ENCODE measurements around the gene EGR2. TPM values are rescaled to one million over a fixed set of nuclear protein-coding genes. Genes with fewer than 3 reads are reported as not detected.

The EGR2 gene
- total and polyA plus RNA-seq, 7 experiments from 2014 or later = 0.15 to 14.2 (median 1.7) TPM; not detected in 1

DNA sequence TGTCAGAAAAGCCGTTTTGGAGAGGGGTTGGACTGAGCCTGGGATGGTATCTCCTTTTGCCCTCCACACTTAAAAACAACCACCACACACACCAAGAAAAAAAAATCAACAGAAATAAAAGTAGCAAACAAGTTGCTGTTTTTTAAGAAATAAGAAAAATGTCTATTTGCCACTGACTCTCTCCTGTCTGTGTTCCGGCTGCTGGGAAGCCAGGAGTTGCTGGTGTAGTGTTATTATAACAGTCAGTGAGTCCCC, 163 bp downstream of the EGR2 start:
- no peaks in the 10 kb centered on the region for H3K36me3 ChIP-seq (ENCODE audit: control insufficient read depth in 2 of 3, insufficient read depth in 3 of 3, low read length in 3 of 3)
- peak overlapping the region; percentile 86 to 99 (median 94) for H3K27ac Mint-ChIP-seq
- peaks cover 40 to 67% (median 54%) of the 10 kb centered on the region in 7 donors for H3K4me1 Mint-ChIP-seq
- POLR2A ChIA-PET = interaction anchor here (0.5 to 5.8 kb wide), 5 partner anchors 11 to 1065 kb away, joined by 3 to 80 read pairs (median 15); partner anchors contain the start of genes ADO and NRBF2
- peaks cover 3 to 7% of the 10 kb centered on the region in 2 donors for H3K27me3 ChIP-seq (ENCODE audit: control insufficient read depth in 2 of 2, insufficient read depth in 2 of 2, low read length in 2 of 2)
- ATAC-seq (no peak), DNase-seq (no peak)
- CTCF ChIA-PET = interaction anchor here (0.7 to 3.9 kb wide), 8 partner anchors 12 to 904 kb away, joined by 3 to 42 read pairs (median 8); partner anchors contain the start of gene ADO
- H3K9me3 Mint-ChIP-seq = peaks cover 0 to 2% (median 0%) of the 10 kb centered on the region in 11 donors
- H3K36me3 Mint-ChIP-seq = peaks cover 0 to 16% (median 0%) of the 10 kb centered on the region in 5 donors
- peaks cover 17 to 23% of the 10 kb centered on the region in 2 donors for H3K4me1 ChIP-seq (ENCODE audit: control insufficient read depth in 2 of 2, insufficient read depth in 2 of 2, low read length in 2 of 2)
- no peaks in the 10 kb centered on the region for H3K9me3 ChIP-seq (ENCODE audit: control insufficient read depth in 2 of 3, low read length in 3 of 3)
- peak overlapping the region; percentile 69 for H3K4me3 ChIP-seq (ENCODE audit: low read length)
- H3K27ac ChIP-seq (ENCODE audit: low read depth, low read length) = peak overlapping the region; percentile 76
- intact Hi-C loops (cut with micrococcal nuclease) = loop anchor here (1.0 to 10.0 kb wide), 27 partner anchors 12 to 948 kb away; partner anchors contain the start of genes ADO (in 2 of the 2), NRBF2 (in 2 of the 2) and RTKN2 (in 2 of the 2)
- peak overlapping the region; percentile 89 to 100 (median 98) for H3K4me3 Mint-ChIP-seq
- H3K27me3 Mint-ChIP-seq = peaks cover 24 to 68% (median 29%) of the 10 kb centered on the region in 5 donors

- CTCF ChIA-PET = interaction anchor here (0.7 to 3.9 kb wide), 6 partner anchors 11 to 287 kb away, joined by 3 to 21 read pairs (median 7); partner anchors contain the start of gene ADO
- Mint-ChIP-seq H3K4me1 (peaks cover 40 to 68% (median 58%) of the 10 kb centered on the region in 7 donors), H3K9me3 (peaks cover 0 to 2% (median 0%) of the 10 kb centered on the region in 11 donors), H3K36me3 (peaks cover 0 to 20% (median 0%) of the 10 kb centered on the region in 5 donors), H3K27ac (peak overlapping the region; percentile 86 to 99 (median 94)), H3K27me3 (peaks cover 19 to 64% (median 24%) of the 10 kb centered on the region in 5 donors), H3K4me3 (peak overlapping the region; percentile 89 to 100 (median 98))
- Histone ChIP-seq H3K36me3 (ENCODE audit: control insufficient read depth in 2 of 3, insufficient read depth in 3 of 3, low read length in 3 of 3) (no peaks in the 10 kb centered on the region), H3K4me1 (ENCODE audit: control insufficient read depth in 2 of 2, insufficient read depth in 2 of 2, low read length in 2 of 2) (peaks cover 17 to 23% of the 10 kb centered on the region in 2 donors), H3K27me3 (ENCODE audit: control insufficient read depth in 2 of 2, insufficient read depth in 2 of 2, low read length in 2 of 2) (peaks cover 3 to 7% of the 10 kb centered on the region in 2 donors), H3K9me3 (ENCODE audit: control insufficient read depth in 2 of 3, low read length in 3 of 3) (no peaks in the 10 kb centered on the region), H3K4me3 (ENCODE audit: low read length) (peak overlapping the region; percentile 69), H3K27ac (ENCODE audit: low read depth, low read length) (peak overlapping the region; percentile 76)
- intact Hi-C loops (cut with micrococcal nuclease) = loop anchor here (1.0 to 10.0 kb wide), 27 partner anchors 11 to 947 kb away; partner anchors contain the start of genes ADO (in 2 of the 2), NRBF2 (in 2 of the 2) and RTKN2 (in 2 of the 2)
- POLR2A ChIA-PET = interaction anchor here (1.2 to 5.8 kb wide), 5 partner anchors 11 to 317 kb away, joined by 3 to 80 read pairs (median 15); partner anchors contain the start of genes ADO and NRBF2
- ATAC-seq (no peak), DNase-seq (peak in 8 of 9 donors; percentile 10 to 52 (median 30))
These were observed 638 bp downstream of the EGR2 start for GRCh38 chr10:62815381-62816075.

DNA sequence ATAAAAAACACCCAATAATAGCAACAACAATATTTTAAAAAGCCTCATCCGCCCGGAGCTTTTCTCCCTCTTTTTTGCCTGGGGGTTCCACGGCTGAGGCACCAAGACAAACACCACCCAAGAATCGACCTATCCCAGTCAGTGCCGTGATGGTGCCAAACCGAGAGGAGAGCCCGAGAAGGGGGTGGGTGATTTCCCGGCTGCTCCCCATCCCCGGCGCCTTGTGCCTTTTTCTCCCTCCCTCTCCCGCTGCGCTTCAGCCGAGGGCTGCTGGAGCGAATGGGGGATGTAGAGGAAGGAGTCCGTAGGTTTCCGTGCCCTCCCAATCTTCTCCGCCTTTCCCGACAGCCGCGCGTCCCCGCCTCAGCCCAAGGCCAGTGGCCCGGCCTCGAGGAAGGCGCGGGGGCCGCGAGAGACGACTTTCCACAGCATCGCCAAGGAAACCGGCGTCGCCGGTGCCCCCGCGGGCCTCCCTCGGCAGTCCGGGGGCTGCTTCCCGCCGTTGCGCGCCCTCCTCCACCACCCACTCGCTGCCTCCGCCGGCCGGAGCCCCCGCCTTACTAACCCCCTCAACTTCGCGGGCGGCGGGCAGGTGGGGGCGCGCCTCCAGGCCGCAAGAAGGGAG, 1.3 kb downstream of the EGR2 start:
- H3K9me3 ChIP-seq (ENCODE audit: control insufficient read depth in 2 of 3, low read length in 3 of 3) = no peaks in the 10 kb centered on the region

DNA sequence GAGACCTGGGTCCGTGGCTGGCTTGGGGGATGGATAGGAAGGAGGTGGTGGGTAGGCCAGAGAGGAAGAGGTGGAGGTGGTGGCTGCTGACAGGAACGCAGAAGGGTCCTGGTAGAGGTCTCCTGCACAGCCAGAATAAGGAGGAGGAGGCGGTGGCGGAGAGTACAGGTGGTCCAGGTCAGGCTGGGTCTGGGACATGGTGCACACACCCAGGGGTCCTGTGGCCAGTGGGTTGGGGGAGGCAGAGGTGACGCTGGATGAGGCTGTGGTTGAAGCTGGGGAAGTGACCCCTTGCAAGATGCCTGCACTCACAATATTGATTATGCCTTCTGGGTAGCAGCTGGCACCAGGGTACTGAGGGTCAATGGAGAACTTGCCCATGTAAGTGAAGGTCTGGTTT, 2.2 kb downstream of the EGR2 start:
- Mint-ChIP-seq H3K9me3 (peaks cover 0 to 2% (median 0%) of the 10 kb centered on the region in 11 donors), H3K4me3 (peak overlapping the region; percentile 76 to 100 (median 92)), H3K27me3 (peaks cover 5 to 48% (median 9%) of the 10 kb centered on the region in 5 donors), H3K36me3 (peaks cover 0 to 24% (median 0%) of the 10 kb centered on the region in 5 donors), H3K27ac (peak overlapping the region in 6 of 9 donors; percentile 6 to 71 (median 33)), H3K4me1 (peaks cover 40 to 70% (median 59%) of the 10 kb centered on the region in 7 donors)
- peaks cover 17 to 20% of the 10 kb centered on the region in 2 donors for H3K4me1 ChIP-seq (ENCODE audit: control insufficient read depth in 2 of 2, insufficient read depth in 2 of 2, low read length in 2 of 2)
- no peak for ATAC-seq
- no peak overlapping the region for H3K27ac ChIP-seq (ENCODE audit: low read depth, low read length)
- H3K27me3 ChIP-seq (ENCODE audit: control insufficient read depth in 2 of 2, insufficient read depth in 2 of 2, low read length in 2 of 2) = no peaks in the 10 kb centered on the region
- peak in 1 of 9 donors; percentile 27 for DNase-seq
- no peak overlapping the region for H3K4me3 ChIP-seq (ENCODE audit: low read length)
- H3K36me3 ChIP-seq (ENCODE audit: control insufficient read depth in 2 of 3, insufficient read depth in 3 of 3, low read length in 3 of 3) = no peaks in the 10 kb centered on the region
- ChIA-PET POLR2A (interaction anchor here (0.6 to 5.8 kb wide), 4 partner anchors 9 to 320 kb away, joined by 3 to 80 read pairs (median 5); partner anchors contain the start of gene ADO), CTCF (no interaction called here)
- H3K9me3 ChIP-seq (ENCODE audit: control insufficient read depth in 2 of 3, low read length in 3 of 3) = no peaks in the 10 kb centered on the region
- intact Hi-C loops (cut with micrococcal nuclease) = loop anchor here in 1 of 2 donors (10.0 kb wide), 1 partner anchor 549 kb away; the partner anchor contains the start of gene RTKN2

More for the DNA sequence above, 1.3 kb downstream of the EGR2 start:
- DNase-seq (peak in 5 of 9 donors; percentile 7 to 65 (median 24)), ATAC-seq (no peak)
- Histone ChIP-seq H3K27ac (ENCODE audit: low read depth, low read length) (no peak overlapping the region), H3K36me3 (ENCODE audit: control insufficient read depth in 2 of 3, insufficient read depth in 3 of 3, low read length in 3 of 3) (no peaks in the 10 kb centered on the region), H3K4me3 (ENCODE audit: low read length) (peak overlapping the region; percentile 69), H3K27me3 (ENCODE audit: control insufficient read depth in 2 of 2, insufficient read depth in 2 of 2, low read length in 2 of 2) (peaks cover 3 to 7% of the 10 kb centered on the region in 2 donors), H3K4me1 (ENCODE audit: control insufficient read depth in 2 of 2, insufficient read depth in 2 of 2, low read length in 2 of 2) (peaks cover 17 to 23% of the 10 kb centered on the region in 2 donors)
- peaks cover 0 to 24% (median 0%) of the 10 kb centered on the region in 5 donors for H3K36me3 Mint-ChIP-seq
- ChIA-PET CTCF (interaction anchor here (1.0 kb wide), 1 partner anchor 205 kb away, joined by 3 read pairs; no protein-coding TSS in a partner anchor), POLR2A (interaction anchor here (0.6 to 5.8 kb wide), 5 partner anchors 10 to 321 kb away, joined by 3 to 80 read pairs (median 7); partner anchors contain the start of gene ADO)
- H3K4me1 Mint-ChIP-seq = peaks cover 40 to 72% (median 60%) of the 10 kb centered on the region in 7 donors
- H3K27ac Mint-ChIP-seq = peak overlapping the region in 7 of 9 donors; percentile 15 to 67 (median 39)
- H3K27me3 Mint-ChIP-seq = peaks cover 13 to 57% (median 17%) of the 10 kb centered on the region in 5 donors
- peaks cover 0 to 2% (median 0%) of the 10 kb centered on the region in 11 donors for H3K9me3 Mint-ChIP-seq
- H3K4me3 Mint-ChIP-seq = peak overlapping the region; percentile 89 to 100 (median 98)
- intact Hi-C loops (cut with micrococcal nuclease) = loop anchor here (5.0 to 10.0 kb wide), 5 partner anchors 123 to 907 kb away; partner anchors contain the start of gene RTKN2 (in 2 of the 2)

DNA sequence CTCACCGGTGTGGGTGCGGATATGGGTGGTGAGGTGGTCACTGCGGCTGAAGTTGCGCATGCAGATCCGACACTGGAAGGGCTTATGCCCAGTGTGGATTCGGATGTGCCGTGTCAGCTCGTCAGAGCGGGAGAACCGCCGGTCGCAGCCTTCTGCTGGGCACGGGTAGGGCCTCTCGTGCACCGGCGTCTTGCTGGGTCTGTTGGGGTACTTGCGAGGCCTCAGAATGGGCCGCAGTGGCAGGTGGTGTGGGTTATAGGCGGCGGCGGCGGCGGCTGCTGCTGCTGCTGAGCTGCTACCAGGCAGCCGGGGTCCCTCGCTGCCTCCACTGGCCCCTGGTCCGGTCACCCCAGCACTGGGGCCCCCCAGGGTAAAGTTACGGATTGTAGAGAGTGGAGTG, 2.7 kb downstream of the EGR2 start:
- ChIA-PET POLR2A (interaction anchor here (1.1 to 5.8 kb wide), 2 partner anchors 9 to 319 kb away, joined by 7 to 80 read pairs; partner anchors contain the start of gene ADO), CTCF (no interaction called here)
- Mint-ChIP-seq H3K27ac (peak overlapping the region in 2 of 9 donors; percentile 28 to 71), H3K4me3 (peak overlapping the region in 9 of 10 donors; percentile 25 to 100 (median 95)), H3K27me3 (peaks cover 5 to 46% (median 7%) of the 10 kb centered on the region in 5 donors), H3K4me1 (peaks cover 41 to 72% (median 62%) of the 10 kb centered on the region in 7 donors), H3K9me3 (peaks cover 0 to 2% (median 0%) of the 10 kb centered on the region in 11 donors), H3K36me3 (peaks cover 0 to 28% (median 0%) of the 10 kb centered on the region in 5 donors)
- Histone ChIP-seq H3K27me3 (ENCODE audit: control insufficient read depth in 2 of 2, insufficient read depth in 2 of 2, low read length in 2 of 2) (no peaks in the 10 kb centered on the region), H3K4me3 (ENCODE audit: low read length) (no peak overlapping the region), H3K4me1 (ENCODE audit: control insufficient read depth in 2 of 2, insufficient read depth in 2 of 2, low read length in 2 of 2) (peaks cover 16 to 17% of the 10 kb centered on the region in 2 donors), H3K36me3 (ENCODE audit: control insufficient read depth in 2 of 3, insufficient read depth in 3 of 3, low read length in 3 of 3) (no peaks in the 10 kb centered on the region), H3K9me3 (ENCODE audit: control insufficient read depth in 2 of 3, low read length in 3 of 3) (no peaks in the 10 kb centered on the region), H3K27ac (ENCODE audit: low read depth, low read length) (no peak overlapping the region)
- DNase-seq = no peak
- intact Hi-C loops (cut with micrococcal nuclease) = loop anchor here in 1 of 2 donors (10.0 kb wide), 1 partner anchor 549 kb away; the partner anchor contains the start of gene RTKN2
- no peak for ATAC-seq
